IPS DF 6.9 (cell line): ENCODE data around the gene GNS.
"Not testable (repeated sequence)": the region's sequence is repeated elsewhere in the genome, so short reads cannot be mapped to it uniquely, and the experiment has no call there.

ENCODE experiments used
- DNase-seq: peaks from one replicate; pipeline ENCODE4 v3.0.0-alpha.2; 2013; ENCODE audit warnings: low read depth, low spot score
- H3K27ac ChIP-seq: one replicate; pipeline ENCODE4 v1.5.1; 2013; ENCODE audit warnings: low read length, control low read depth
- H3K27me3 ChIP-seq: 2 replicates; pipeline ENCODE4 v1.6.1; 2013; ENCODE audit warnings: mild to moderate bottlenecking, low read length; ENCODE audit not compliant: control insufficient read depth, insufficient read depth
- H3K36me3 ChIP-seq: 2 replicates; pipeline ENCODE4 v1.6.1; 2013; ENCODE audit warnings: low read length; ENCODE audit not compliant: control insufficient read depth, insufficient read depth
- H3K4me1 ChIP-seq: 2 replicates; pipeline ENCODE4 v1.6.1; 2013; ENCODE audit warnings: low read length; ENCODE audit not compliant: control insufficient read depth, insufficient read depth
- H3K4me3 ChIP-seq: 2 replicates; pipeline ENCODE4 v1.5.1; 2013; ENCODE audit warnings: mild to moderate bottlenecking, low read length
- H3K9me3 ChIP-seq: 2 replicates; pipeline ENCODE4 v1.6.1; 2013; ENCODE audit warnings: low read length, inconsistent platforms; ENCODE audit not compliant: control insufficient read depth, insufficient read depth
- WGBS: extraction: QIAGEN DNeasy Blood & Tissue Kit; methylation state at CpG from one replicate; pipeline ENCODE4 v1.1.7; 2013; ENCODE audit warnings: mixed read lengths, missing lambda C conversion rate; ENCODE audit not compliant: insufficient read length, insufficient coverage; 5-methylcytosine and 5-hydroxymethylcytosine counted together

The GNS gene

GRCh38 chr12:64700532-64700931, 58.7 kb downstream of the GNS start:
- H3K36me3 ChIP-seq = no peaks in the 10 kb centered on the region
- H3K9me3 ChIP-seq = no peaks in the 10 kb centered on the region
- no peak overlapping the region for H3K4me3 ChIP-seq
- no peaks in the 10 kb centered on the region for H3K27me3 ChIP-seq
- no peak overlapping the region for H3K27ac ChIP-seq
- no peak for DNase-seq
- no peaks in the 10 kb centered on the region for H3K4me1 ChIP-seq
- no CpG with 5 or more reads among the region's 1 CpG for WGBS

- Histone ChIP-seq H3K27ac (no peak overlapping the region), H3K9me3 (no peaks in the 10 kb centered on the region), H3K36me3 (no peaks in the 10 kb centered on the region), H3K4me1 (no peaks in the 10 kb centered on the region), H3K27me3 (no peaks in the 10 kb centered on the region), H3K4me3 (no peak overlapping the region)
- WGBS = no CpG with 5 or more reads among the region's 12 CpGs
- no peak for DNase-seq
These were observed 59.6 kb downstream of the GNS start for GRCh38 chr12:64699504-64700115.

GRCh38 chr12:64696080-64696741, 63.0 kb downstream of the GNS start:
- no CpG with 5 or more reads among the region's 1 CpG for WGBS
- H3K36me3 ChIP-seq = no peaks in the 10 kb centered on the region
- H3K4me1 ChIP-seq = peaks cover 2% of the 10 kb centered on the region; the same call in 1 of the 2 replicates
- H3K4me3 ChIP-seq = no peak overlapping the region
- no peaks in the 10 kb centered on the region for H3K27me3 ChIP-seq
- DNase-seq = no peak
- no peaks in the 10 kb centered on the region for H3K9me3 ChIP-seq
- H3K27ac ChIP-seq = no peak overlapping the region

- DNase-seq = no peak
- H3K36me3 ChIP-seq = no peaks in the 10 kb centered on the region
- H3K4me1 ChIP-seq = peaks cover 2% of the 10 kb centered on the region; the same call in 1 of the 2 replicates
- no peak overlapping the region for H3K4me3 ChIP-seq
- no CpG with 5 or more reads among the region's 5 CpGs for WGBS
- H3K27me3 ChIP-seq = no peaks in the 10 kb centered on the region
- no peaks in the 10 kb centered on the region for H3K9me3 ChIP-seq
- H3K27ac ChIP-seq = no peak overlapping the region
These were observed 63.7 kb downstream of the GNS start for GRCh38 chr12:64695550-64695949.

GRCh38 chr12:64694130-64695040, 64.8 kb downstream of the GNS start:
- WGBS = no CpG with 5 or more reads among the region's 18 CpGs
- peaks cover 2% of the 10 kb centered on the region; the same call in 1 of the 2 replicates for H3K4me1 ChIP-seq
- H3K9me3 ChIP-seq = no peaks in the 10 kb centered on the region
- DNase-seq = no peak
- H3K27me3 ChIP-seq = no peaks in the 10 kb centered on the region
- no peak overlapping the region for H3K4me3 ChIP-seq
- no peaks in the 10 kb centered on the region for H3K36me3 ChIP-seq
- H3K27ac ChIP-seq = no peak overlapping the region

- Histone ChIP-seq H3K4me3 (no peak overlapping the region), H3K27me3 (no peaks in the 10 kb centered on the region), H3K9me3 (no peaks in the 10 kb centered on the region), H3K36me3 (no peaks in the 10 kb centered on the region), H3K4me1 (peaks cover 4% of the 10 kb centered on the region; the same call in 1 of the 2 replicates), H3K27ac (no peak overlapping the region)
- no peak for DNase-seq
- WGBS = no CpG with 5 or more reads among the region's 2 CpGs
These were observed 67.2 kb downstream of the GNS start for GRCh38 chr12:64691795-64692583.

- Histone ChIP-seq H3K27ac (no peak overlapping the region), H3K4me1 (peaks cover 4% of the 10 kb centered on the region; the same call in 1 of the 2 replicates), H3K36me3 (no peaks in the 10 kb centered on the region)
These were observed 67.9 kb downstream of the GNS start for GRCh38 chr12:64691227-64691794.

GRCh38 chr12:64690236-64690635, 69.0 kb downstream of the GNS start:
- not testable (repeated sequence) for DNase-seq, H3K27me3 ChIP-seq, H3K36me3 ChIP-seq, H3K4me1 ChIP-seq, H3K27ac ChIP-seq, H3K4me3 ChIP-seq, H3K9me3 ChIP-seq
- no CpG with 5 or more reads among the region's 6 CpGs for WGBS

More at GRCh38 chr12:64691227-64691794, 67.9 kb downstream of the GNS start:
- H3K9me3 ChIP-seq = no peaks in the 10 kb centered on the region
- no peaks in the 10 kb centered on the region for H3K27me3 ChIP-seq
- no peak overlapping the region for H3K4me3 ChIP-seq
- WGBS = no CpG with 5 or more reads among the region's 6 CpGs
- peak; percentile 57 for DNase-seq

GRCh38 chr12:64688715-64689114, 70.5 kb downstream of the GNS start:
- WGBS = no CpG with 5 or more reads among the region's 7 CpGs
- no peak for DNase-seq
- no peaks in the 10 kb centered on the region for H3K9me3 ChIP-seq
- H3K27me3 ChIP-seq = no peaks in the 10 kb centered on the region
- 0 out of 2 replicates have a peak, but pooled peaks cover 3% of the 10 kb centered on the region for H3K36me3 ChIP-seq
- peaks cover 4% of the 10 kb centered on the region; the same call in 1 of the 2 replicates for H3K4me1 ChIP-seq
- no peak overlapping the region for H3K27ac ChIP-seq
- H3K4me3 ChIP-seq = no peak overlapping the region
